ENCODE measurements around the gene SNX13.
"Not testable (repeated sequence)": the region's sequence is repeated elsewhere in the genome, so short reads cannot be mapped to it uniquely, and the experiment has no call there.

Gene SNX13

GRCh38 chr7:17912536-17913235 lies 27.6 kb downstream of the SNX13 start:
- DNase-seq (ENCODE audit: low read depth in 4 of 4, low spot score in 1 of 4) = no peak

DNA sequence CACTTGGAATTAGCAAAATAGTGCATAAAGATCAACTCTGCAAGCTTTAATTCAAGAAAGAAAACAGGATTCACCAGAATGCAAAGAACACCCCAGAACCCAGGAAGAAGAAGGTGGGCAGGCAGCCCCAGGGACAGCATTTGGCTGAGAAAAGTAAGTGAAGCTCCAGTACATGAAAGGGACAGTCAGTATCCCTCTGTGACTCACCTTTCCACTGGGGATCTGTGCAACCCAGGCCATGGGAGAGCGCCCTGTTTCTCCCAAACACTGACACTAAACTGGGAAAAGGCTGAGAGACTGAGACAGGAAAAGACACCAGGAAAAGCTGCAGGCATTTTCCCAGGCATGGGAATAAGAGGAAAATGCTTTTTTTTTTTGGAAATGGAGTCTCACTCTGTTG lies 28.2 kb downstream of the SNX13 start:
- DNase-seq (ENCODE audit: low read depth in 4 of 4, low spot score in 1 of 4) = no peak

DNA sequence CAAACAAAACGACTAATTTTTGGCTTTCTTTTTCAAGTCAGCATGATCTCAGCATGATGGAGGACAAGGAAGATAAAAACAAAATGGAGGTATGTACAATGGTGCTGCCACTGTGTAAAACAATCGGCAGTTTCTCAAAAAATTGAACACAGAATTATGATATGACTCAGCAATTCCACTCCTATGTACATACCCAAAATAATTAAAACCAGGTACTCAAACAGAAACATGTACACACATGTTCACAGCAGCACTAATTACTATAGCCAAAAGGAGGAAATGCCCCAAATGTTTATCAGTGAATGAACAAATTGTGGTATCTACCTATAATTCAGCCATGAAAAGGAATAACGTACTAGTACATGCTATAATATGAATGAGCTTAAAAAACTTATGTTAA lies 29.9 kb downstream of the SNX13 start:
- DNase-seq (ENCODE audit: low read depth in 4 of 4, low spot score in 1 of 4) = no peak

GRCh38 chr7:17909310-17909709 lies 31.0 kb downstream of the SNX13 start:
- DNase-seq (ENCODE audit: low read depth in 4 of 4, low spot score in 1 of 4) = not testable (repeated sequence)

GRCh38 chr7:17907014-17907413 lies 33.3 kb downstream of the SNX13 start:
- DNase-seq (ENCODE audit: low read depth in 4 of 4, low spot score in 1 of 4) = no peak

GRCh38 chr7:17903337-17903736 lies 37.0 kb downstream of the SNX13 start:
- no peak for DNase-seq (ENCODE audit: low read depth in 4 of 4, low spot score in 1 of 4)

DNA sequence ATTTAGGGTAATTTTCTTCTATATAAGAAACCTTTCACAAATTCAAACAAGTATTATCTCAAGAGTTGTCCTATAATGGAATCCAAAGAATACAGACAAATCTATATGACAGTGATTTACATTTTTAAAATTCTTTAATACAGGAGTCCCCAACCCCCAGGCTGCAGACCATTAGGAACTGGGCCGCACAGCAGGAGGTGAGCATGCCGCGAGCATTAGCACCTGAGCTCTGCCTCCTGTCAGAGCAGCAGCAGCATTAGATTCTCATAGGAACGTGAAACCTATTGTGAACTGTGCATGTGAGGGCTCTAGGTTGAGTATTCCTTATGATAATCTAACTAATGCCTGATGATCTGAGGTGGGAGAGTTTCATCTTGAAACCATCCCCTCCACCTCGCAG lies 37.7 kb downstream of the SNX13 start:
- no peak for DNase-seq (ENCODE audit: low read depth in 4 of 4, low spot score in 1 of 4)

DNA sequence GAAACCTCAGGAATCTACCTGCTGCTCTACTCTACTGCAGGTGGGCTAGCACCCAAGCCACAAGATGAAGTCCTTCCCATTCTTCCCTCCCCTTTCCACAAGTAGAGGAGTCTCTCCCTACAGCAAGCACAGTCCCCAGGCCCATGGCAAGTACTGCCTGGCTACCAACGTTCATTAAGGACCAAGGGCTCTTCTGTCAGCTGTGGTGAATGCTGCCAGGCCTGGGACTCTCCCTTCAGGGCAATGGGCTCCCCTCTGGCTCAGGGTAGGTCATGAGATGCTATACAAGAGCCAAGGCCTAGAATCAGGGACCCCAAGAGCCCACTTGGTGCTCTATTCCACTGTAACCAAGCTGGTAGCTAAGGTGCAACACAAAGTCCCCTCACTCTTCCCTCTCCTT lies 39.8 kb downstream of the SNX13 start:
- DNase-seq (ENCODE audit: low read depth in 4 of 4, low spot score in 1 of 4) = no peak

GRCh38 chr7:17898111-17898510 lies 42.2 kb downstream of the SNX13 start:
- DNase-seq (ENCODE audit: low read depth in 4 of 4, low spot score in 1 of 4) = no peak

DNA sequence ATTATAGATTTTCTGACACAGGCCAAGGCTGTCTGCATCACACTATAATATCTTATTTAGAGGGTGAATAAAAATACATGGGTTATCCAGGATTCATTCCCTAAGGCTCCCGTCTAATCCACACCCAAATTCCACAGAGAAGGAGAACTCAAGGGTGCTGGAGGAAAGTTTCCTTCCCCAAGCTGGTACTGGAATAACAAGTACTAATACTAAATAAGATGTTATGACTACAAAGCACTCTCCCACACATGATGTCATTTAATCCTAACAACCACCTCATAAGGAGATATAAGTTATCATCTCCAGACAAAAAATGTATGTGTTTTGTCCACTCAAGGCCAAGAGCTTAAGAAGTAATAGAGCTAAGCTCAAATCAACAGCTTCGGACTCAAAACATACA lies 53.0 kb downstream of the SNX13 start:
- DNase-seq (ENCODE audit: low read depth in 4 of 4, low spot score in 1 of 4) = no peak

GRCh38 chr7:17882685-17883084 lies 57.6 kb downstream of the SNX13 start:
- no peak for DNase-seq (ENCODE audit: low read depth in 4 of 4, low spot score in 1 of 4)

DNA sequence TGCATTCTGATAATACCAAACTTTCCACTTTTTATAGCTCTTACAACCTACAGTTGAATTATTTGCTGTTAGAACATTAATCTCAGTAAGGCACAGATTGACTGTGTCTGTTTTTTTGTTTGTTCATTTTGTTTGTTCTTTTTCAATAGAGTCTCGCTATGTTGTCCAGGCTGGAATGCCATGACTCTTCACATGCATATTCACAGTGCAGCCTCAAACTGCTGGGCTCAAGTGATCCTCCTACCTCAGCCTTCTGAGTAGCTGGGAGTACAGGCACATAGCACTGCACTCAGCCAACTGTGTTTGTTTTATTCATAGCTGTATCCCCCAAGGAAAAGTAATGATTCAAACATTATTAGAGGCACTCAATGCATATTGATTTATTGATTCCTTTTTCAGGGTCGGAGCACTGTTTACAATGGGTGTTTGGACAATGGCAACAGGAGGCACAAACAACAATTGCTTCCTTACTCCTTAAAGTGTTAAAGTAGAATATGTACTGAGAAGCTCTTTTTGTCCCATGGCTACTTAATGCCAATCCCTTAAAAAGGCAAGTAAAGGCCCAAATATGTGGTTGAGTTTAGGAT lies 61.1 kb downstream of the SNX13 start:
- DNase-seq (ENCODE audit: low read depth in 4 of 4, low spot score in 1 of 4) = no peak

GRCh38 chr7:17878627-17879026 lies 61.7 kb downstream of the SNX13 start:
- no peak for DNase-seq (ENCODE audit: low read depth in 4 of 4, low spot score in 1 of 4)

- no peak for DNase-seq (ENCODE audit: low read depth in 4 of 4, low spot score in 1 of 4)
Measured at GRCh38 chr7:17871815-17872533, 68.3 kb downstream of the SNX13 start.

DNA sequence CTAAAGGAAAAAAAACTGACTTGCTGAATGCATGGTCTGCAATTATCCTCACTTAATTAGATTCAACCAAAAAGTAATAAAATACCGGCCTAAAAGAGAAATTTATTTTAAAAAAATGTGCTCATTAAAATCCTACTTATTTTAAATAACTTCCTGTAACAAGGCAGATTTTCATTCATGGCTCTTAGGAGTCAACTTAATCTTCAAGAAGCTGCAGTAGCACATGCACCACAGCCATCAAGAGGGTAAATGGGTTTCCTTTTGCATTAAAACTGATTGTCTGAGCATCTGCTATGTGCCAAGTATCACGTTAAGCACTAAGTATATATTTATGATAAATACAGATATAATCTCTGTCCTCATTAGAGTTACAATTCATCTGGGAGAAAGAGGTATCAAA lies 69.9 kb downstream of the SNX13 start:
- no peak for DNase-seq (ENCODE audit: low read depth in 4 of 4, low spot score in 1 of 4)

DNA sequence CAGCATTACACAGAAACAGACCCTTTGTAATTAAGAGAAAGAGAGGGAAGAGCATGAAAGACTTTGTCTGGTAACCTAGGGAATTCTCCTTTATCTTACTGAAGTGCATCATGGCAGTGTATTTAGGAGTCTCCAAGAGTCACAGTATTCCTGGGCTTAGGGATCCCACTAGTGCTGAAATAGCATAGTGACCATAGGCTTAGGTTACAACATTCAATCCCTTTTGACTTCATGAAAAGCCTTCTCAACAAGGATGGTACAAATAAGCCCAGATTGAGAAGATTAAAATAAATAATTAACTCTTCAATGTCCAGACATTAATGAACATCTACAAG lies 76.5 kb downstream of the SNX13 start:
- no peak for DNase-seq (ENCODE audit: low read depth in 4 of 4, low spot score in 1 of 4)

DNA sequence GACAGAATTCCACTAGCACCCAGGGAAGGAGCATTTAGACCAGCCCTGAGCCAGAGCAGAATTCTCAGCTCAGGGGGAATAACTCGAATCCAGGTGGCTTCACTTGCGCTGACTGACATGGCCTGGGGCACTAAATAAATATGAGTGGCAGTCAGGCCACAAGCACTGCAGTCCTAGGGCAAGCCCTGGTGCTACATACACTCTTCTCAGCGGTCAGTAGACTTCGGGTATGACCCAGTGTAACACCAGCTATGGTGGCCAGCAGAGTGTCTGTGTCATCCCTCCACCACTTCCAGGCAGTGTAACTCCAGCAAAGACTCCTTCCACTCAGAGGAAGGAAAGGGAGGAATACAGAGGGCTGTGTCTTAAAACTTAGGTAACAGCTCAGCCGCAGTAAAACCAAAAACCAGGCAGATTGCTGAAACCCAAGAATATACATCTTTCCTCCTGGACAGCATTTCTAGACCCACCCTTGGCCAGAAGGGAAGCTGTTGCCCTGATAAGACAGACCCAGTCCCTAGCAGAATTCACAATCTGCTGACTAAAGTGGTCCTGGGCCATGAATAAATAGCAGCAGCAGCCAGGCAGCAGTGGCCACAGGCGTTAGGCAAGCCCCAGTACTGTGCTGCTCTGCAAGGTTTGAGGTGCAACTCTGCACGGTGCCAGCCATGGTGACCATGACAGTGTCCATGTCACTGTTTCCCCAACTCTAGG lies 77.0 kb downstream of the SNX13 start:
- no peak for DNase-seq (ENCODE audit: low read depth in 4 of 4, low spot score in 1 of 4)

DNA sequence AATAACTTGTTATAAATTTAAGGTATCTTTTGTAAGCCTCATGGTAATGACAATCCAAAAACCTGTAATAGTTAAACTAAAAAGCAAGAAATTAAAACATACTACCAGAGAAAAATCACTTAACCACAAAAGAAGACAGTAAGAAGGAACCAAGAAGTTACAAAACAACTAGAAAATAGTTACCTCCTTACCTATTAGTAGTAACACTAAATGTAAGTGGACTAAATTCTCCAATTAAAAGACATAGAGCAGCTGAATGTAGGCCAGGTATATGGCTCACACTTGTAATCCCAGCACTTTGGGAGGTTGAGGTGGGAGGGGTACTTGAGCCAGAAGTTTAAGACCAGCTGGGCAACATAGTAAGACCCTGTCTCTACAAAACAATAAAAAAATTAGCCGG lies 84.0 kb downstream of the SNX13 start:
- DNase-seq (ENCODE audit: low read depth in 4 of 4, low spot score in 1 of 4) = no peak

DNA sequence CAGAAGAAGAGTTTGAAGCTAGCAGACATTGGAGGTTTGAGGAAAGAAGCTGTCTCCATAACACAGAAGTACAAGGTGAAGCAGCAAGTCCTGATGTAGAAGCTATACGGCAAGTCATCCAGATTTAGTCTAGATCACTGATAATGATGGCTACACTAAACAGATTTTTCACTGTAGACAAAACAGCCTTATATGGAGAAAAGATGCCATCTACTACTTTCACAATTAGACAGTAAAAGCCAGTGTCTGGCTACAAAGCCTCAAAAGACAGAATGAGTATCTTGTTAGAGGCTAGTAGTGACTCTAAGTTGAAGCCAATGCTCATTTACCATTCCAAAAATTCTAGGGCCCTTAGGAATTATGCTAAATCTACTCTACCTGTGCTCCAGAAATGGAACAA lies 85.1 kb downstream of the SNX13 start:
- DNase-seq (ENCODE audit: low read depth in 4 of 4, low spot score in 1 of 4) = no peak

DNA sequence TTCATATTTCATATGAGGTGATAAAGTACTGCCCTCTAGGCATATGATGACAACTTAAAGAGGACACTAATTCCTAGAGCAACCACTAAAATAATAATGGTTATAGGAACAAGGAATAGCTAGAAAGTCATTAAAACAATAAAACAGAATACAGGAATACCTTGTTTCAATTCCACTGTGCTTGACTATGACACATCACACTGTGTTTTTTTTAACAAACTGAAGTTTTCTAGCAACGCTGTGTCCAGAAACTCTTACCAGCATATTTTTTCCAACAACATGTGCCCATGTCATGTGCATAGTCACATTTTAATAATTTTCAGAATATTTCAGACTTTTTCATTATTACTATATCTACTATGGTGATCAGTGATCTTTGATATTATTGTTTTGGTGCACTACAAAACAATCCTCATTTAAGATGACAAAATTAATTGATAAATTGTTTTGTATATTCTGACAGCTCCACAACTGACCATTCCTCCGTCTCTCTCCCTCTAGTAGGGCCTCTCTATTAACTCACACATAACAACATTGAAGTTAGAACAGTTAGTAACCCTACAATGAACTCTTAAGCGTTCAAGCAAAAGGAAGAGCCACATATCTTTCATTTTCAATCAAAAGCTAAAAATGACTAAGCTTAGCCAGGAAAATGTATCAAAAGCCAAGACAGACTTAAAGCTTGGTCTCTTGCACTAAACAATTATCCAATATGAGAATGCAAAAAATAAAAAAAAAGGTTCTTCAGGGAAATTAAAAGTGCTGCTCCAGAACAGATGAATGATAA lies 85.8 kb downstream of the SNX13 start:
- no peak for DNase-seq (ENCODE audit: low read depth in 4 of 4, low spot score in 1 of 4)

DNA sequence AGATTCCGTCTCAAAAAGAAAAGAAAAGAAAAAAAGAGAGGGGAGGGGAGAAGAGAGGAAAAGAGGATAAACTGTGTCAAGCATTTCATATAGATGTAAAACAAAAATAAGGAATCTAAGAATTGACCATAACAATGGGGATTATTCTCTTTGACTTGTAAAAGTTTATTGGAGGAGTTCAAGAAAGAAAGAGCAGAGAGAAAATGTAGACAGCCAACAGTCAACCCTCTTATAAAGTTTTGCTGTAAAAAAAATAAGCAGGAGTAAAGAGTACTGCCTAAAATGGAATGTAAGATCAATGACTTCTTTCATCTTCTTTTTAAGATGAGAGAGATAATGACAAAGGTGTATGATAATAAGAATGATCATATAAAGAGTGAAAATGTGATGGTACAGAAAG lies 87.9 kb downstream of the SNX13 start:
- DNase-seq (ENCODE audit: low read depth in 4 of 4, low spot score in 1 of 4) = no peak
